Measurements from ENCODE around the gene MOB2.

Gene MOB2

DNA sequence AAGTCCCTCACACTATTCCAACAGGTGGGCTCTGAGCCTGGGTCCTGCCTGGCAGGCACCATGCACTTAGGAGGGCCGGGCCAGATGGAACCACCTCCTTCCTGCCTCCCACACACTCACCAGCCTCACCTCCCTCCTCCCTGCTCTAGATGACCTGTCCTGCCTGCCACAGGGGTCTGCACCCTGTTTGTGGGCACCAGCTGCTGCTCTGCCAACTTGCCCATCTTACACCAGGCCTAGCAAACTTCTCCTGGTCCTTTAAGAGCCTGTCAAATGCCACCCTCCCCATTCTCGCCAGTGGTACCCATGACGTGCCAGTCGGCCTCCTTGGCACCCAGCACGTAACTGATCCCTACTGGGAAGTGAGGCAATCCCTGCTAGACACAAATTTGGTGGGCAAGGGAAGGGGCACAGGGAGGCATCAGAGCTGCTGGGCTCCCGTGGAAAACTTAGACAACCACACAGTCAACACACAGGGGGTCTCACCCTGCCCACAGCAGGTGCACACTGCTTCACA lies 3.1 kb downstream of the MOB2 start:
- H3K27ac ChIP-seq = no peak overlapping the region
- TF ChIP-seq, protein P1, sequence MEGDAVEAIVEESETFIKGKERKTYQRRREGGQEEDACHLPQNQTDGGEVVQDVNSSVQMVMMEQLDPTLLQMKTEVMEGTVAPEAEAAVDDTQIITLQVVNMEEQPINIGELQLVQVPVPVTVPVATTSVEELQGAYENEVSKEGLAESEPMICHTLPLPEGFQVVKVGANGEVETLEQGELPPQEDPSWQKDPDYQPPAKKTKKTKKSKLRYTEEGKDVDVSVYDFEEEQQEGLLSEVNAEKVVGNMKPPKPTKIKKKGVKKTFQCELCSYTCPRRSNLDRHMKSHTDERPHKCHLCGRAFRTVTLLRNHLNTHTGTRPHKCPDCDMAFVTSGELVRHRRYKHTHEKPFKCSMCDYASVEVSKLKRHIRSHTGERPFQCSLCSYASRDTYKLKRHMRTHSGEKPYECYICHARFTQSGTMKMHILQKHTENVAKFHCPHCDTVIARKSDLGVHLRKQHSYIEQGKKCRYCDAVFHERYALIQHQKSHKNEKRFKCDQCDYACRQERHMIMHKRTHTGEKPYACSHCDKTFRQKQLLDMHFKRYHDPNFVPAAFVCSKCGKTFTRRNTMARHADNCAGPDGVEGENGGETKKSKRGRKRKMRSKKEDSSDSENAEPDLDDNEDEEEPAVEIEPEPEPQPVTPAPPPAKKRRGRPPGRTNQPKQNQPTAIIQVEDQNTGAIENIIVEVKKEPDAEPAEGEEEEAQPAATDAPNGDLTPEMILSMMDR (IDR thresholded peaks at IDR 0.05; ENCODE audit: low read depth, low read length, missing control alignments) = no peak
- no peak for DNase-seq
- H3K4me3 ChIP-seq (ENCODE audit: low read depth, low read length) = no peak overlapping the region
- in situ Hi-C loops (cut with HindIII; ENCODE audit: low pct_ligation_motif_present, low sequenced_read_pairs) = no loop called here
- H3K36me3 ChIP-seq (replicated peaks) = peaks cover 4% of the 10 kb centered on the region
- no peaks in the 10 kb centered on the region for H3K27me3 ChIP-seq (replicated peaks)

DNA sequence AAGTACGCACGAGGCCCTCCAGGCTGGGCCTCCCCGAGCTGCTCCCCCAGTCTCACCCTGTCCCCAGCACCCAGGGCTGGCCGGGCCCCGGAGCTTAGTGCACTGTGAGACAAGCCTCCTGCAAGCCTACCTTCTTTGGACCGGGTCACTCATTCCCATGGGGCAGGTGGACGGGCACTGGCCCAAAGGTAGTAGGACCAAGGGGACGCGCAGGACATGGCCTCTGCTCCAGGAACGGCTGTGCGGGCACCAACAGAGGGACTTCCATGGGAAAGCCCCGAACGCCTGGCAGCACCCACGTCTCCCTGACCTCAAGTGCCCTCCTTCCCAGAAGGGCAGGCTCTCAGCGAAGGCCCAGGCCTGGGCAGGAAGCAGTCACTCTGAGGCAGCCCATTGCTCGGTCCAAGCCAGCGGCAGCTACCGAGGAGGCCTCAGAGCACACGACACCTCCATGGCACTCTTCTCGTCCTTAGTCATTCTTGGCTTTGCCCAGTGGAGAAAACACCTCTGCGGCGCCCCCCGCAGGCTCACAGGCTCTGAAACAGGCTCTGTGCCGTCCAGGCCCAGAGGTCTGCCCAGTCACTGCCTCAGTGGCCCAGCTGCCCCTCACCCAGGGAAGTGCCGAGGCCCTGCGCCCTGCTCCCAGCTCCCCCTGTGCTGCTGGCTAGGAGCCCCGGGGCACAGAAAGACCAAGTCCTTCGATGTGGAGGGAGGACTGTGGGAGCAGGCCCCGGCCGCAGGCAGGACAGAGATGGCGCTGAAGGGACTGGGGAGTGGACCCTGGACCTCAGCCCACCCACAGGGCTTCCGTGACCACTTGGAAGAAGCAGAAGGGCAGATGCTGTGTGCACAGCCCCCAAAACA lies 3.8 kb downstream of the MOB2 start:
- in situ Hi-C loops (cut with HindIII; ENCODE audit: low pct_ligation_motif_present, low sequenced_read_pairs) = no loop called here
- H3K27me3 ChIP-seq (replicated peaks) = no peaks in the 10 kb centered on the region
- TF ChIP-seq, protein P1 (IDR thresholded peaks at IDR 0.05; ENCODE audit: low read depth, low read length, missing control alignments) = no peak
- no peak for DNase-seq
- H3K27ac ChIP-seq = no peak overlapping the region
- H3K4me3 ChIP-seq (ENCODE audit: low read depth, low read length) = no peak overlapping the region
- H3K36me3 ChIP-seq (replicated peaks) = peaks cover 9% of the 10 kb centered on the region

DNA sequence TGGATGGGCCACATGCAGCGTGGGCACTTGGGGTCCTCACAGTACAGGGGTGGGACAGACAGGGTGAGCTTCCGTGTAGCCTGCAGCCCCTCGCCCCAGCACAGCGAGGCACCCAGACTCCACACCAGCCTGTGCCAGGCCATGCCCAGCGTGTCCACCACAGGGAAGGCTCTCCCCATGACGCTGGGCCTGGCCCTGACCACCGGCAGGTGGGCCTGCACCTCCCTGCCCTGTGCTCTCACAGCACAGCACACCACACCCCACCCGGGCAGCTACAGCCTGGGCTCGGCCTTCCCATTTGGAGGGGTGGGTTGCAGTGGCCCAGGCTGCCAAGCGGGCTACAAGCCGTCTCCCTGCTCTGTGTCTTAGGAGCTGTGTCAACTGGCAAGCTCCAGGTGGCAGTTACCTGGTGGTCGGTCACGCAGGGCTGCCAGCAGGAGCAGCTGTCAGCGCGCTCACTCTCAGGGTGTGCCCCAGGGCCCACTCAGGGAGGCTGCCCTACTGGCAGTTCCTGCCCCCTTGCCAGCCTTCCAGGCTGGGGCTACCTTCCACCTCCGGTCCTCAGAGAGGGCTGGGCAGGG lies 4.6 kb downstream of the MOB2 start:
- H3K36me3 ChIP-seq (replicated peaks) = peaks cover 9% of the 10 kb centered on the region
- in situ Hi-C loops (cut with HindIII; ENCODE audit: low pct_ligation_motif_present, low sequenced_read_pairs) = no loop called here
- no peak overlapping the region for H3K4me3 ChIP-seq (ENCODE audit: low read depth, low read length)
- no peak for DNase-seq
- TF ChIP-seq, protein P1 (IDR thresholded peaks at IDR 0.05; ENCODE audit: low read depth, low read length, missing control alignments) = no peak
- H3K27ac ChIP-seq = no peak overlapping the region
- no peaks in the 10 kb centered on the region for H3K27me3 ChIP-seq (replicated peaks)

DNA sequence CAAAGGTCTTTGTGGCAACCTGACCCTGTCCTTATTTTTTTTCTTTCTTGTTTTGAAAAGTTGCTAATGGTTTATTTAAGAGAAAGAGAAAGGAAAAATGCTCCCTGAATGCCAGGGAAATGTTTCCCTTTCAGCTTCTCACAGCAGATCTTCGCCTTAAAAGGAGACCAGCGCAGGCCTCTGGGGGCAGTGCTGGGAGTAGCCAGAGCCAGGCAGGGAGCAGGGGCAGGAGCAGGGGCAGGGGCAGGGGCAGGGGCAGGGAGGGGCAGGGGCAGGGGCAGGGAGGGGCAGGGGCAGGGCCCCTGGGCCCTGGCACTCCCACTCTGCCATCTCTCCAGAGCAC lies 5.1 kb downstream of the MOB2 start:
- H3K36me3 ChIP-seq (replicated peaks) = peaks cover 13% of the 10 kb centered on the region
- DNase-seq = no peak
- no peak overlapping the region for H3K4me3 ChIP-seq (ENCODE audit: low read depth, low read length)
- TF ChIP-seq, protein P1 (IDR thresholded peaks at IDR 0.05; ENCODE audit: low read depth, low read length, missing control alignments) = no peak
- no peak overlapping the region for H3K27ac ChIP-seq
- no peaks in the 10 kb centered on the region for H3K27me3 ChIP-seq (replicated peaks)
- in situ Hi-C loops (cut with HindIII; ENCODE audit: low pct_ligation_motif_present, low sequenced_read_pairs) = no loop called here

DNA sequence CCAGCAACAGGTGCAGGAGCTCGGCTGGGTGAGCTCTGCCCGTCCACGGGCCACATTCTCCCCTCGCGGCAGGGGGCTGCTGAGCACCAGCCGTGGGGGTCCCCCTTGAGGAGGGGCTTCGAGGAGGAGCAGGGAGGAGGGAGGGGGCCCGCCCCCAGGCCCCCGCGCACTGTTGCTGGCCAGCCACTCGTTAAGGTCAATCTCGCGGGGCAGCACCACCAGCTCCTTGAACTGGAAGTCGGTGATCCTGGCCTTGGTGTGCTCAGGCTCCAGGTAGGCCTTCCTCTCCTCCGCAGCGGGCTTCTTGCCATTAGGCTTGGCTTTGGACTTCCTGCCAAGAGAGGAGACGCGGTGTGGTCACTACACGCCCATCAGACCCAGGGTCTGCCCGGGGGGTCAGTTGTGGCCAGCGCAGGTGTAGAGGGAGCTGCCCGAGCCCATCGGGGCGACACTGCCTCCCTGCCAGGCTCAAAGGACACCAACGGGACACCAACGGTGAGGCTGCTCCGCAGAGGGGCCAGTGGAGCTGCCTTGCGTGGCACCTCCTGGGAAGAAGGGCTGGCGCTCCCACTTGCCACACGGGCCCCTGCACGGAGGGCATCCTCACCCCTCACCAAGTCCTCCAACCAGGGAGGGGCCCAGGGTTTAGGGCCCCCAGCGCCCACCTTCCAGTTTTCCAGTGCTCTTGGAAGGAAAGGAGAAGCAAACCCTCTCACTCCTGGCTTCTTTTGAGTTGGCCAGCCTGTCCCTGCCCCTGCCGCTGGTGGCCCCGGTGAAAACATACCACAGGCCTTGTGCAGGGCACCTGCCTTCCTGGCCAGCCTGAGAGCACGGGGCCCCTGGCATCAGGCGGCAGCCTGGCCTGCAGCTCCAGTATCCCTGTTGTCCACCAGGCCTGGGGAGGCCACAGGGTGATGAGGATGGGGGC lies 5.8 kb downstream of the MOB2 start:
- TF ChIP-seq, protein P1 (IDR thresholded peaks at IDR 0.05; ENCODE audit: low read depth, low read length, missing control alignments) = no peak
- in situ Hi-C loops (cut with HindIII; ENCODE audit: low pct_ligation_motif_present, low sequenced_read_pairs) = no loop called here
- Histone ChIP-seq H3K36me3 (replicated peaks) (peaks cover 13% of the 10 kb centered on the region), H3K4me3 (ENCODE audit: low read depth, low read length) (no peak overlapping the region), H3K27ac (no peak overlapping the region), H3K27me3 (replicated peaks) (no peaks in the 10 kb centered on the region)
- DNase-seq = no peak
